GM19324 (cell line): Measurements from ENCODE around the gene SLC2A1.

Source experiments
- ATAC-seq: cut with Tn5 transposase; IDR thresholded peaks from one replicate; pipeline ENCODE4 v1.9.1; 2021; ENCODE audit warnings: mild to moderate bottlenecking, moderate library complexity; ENCODE audit not compliant: unreplicated experiment, low FRiP score

SLC2A1 gene

DNA sequence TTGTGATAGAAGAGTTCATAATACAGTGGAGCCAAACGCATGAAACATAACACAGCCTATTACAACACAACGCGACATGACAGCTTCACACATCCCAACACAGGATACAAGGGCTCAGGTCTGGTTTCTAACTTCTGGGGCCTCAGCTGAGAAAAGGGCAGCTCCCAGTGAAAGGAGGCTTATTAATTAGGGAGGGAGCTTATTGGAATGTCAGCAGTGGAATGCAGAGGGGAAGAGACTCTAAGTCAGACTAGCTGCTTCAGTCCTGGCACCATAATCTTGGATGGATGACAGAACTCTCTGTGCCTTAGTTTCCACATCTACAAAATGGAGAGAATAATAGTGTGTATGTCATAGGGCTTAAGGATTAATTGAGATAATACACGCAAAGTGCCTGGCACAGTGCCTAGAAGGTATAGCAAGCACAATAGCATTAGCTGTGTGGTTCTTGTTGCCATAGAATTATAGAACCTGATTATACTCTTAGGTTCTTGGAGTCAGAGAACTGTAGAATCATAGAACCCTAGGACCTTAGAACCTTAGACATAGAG lies 22.7 kb upstream of the SLC2A1 start:
- ATAC-seq: no peak

DNA sequence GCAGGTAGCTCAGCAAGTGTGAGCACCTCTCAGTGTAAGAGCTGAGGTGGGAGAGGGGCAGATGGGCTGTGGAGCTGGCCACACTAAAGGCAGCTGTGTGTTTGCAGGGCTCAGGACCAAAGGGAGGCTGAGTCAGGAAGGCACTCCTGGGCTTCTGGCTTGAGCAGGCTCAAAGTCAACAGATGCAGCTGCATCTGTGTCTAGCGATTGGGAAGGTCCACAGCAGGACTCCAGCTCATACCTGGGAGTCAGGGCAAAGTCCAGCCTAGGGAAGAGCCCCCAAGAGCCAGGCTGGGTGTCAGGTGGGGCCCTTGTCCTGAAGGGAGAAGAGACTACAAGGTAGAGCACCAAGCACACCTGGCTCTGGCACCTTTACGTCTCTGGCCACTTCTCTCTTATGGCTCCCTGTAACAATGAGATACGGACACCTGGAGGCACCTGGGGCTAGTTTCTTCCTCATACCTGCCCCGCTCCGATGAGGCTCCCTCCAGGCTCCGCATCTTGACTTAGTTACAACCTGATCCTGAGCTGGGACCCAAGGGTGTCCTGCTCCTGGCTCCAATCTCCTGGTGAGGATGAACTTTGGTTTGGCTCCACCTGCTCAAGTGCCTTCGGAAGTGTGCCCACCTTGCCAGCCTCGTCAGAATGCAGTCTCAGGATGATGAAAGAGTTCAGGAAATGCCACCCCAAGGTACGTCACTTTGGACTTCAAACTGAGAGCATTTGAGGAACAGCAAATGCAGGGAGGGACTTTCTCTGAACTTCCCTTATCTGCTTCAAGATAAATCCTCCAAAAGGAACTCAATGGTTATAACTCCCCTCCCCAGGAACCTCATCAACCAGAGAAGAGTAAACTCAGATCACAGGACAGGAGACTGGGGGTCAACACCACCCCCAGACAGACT lies 21.5 kb upstream of the SLC2A1 start:
- ATAC-seq: no peak

DNA sequence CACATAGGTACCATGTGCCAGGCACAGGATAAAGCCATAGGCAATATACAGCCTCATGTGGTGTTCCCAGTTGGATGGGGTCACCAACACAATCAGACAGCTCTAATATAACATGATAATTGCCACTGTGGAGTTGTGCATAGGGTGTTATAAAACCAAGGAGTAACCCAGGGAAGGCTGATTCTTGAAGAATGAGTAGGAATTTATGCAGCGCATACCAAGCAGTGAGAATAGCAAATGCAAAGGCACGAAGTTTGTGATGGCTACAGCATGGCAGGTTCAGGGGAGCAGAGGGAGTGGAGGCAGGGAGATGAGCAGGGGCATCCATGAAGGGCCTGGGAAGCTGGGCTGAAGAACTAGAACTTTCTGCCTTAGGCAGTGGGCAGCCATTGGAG lies 20.4 kb upstream of the SLC2A1 start:
- no peak for ATAC-seq

DNA sequence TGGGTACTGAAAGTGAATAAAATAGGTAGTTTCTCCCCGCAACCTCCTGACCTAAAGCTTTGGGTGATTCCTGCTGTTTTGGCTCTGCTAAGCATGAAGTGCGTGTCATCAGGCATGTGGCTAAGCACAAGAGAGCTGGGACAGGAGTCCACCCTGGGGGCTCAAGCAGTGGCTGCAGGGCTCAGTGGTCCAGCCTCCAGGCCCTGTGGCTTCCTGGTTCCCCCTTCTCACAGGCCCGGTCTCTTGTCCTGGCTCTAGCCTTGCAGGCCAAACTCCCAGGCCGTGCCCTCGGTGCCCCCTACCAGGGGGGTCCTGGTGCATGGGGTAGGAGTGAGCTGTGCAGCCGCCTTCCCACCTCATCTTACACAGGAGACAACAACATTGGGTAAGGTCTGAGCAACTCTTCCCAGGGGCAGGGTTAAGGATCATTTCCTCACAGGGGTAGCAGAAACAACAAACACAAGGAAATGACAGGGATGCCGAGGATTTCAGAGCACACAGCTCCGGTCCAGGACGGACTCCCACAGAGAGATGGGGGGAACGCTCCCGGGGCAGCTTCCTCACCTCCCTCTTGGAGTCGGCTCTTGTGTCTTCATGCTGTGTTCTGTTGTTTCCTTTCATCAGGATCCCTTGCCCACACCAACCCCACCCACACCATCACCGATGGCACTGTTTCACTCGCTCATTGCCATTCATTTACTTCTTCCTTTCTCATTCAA lies 19.8 kb upstream of the SLC2A1 start:
- no peak for ATAC-seq

DNA sequence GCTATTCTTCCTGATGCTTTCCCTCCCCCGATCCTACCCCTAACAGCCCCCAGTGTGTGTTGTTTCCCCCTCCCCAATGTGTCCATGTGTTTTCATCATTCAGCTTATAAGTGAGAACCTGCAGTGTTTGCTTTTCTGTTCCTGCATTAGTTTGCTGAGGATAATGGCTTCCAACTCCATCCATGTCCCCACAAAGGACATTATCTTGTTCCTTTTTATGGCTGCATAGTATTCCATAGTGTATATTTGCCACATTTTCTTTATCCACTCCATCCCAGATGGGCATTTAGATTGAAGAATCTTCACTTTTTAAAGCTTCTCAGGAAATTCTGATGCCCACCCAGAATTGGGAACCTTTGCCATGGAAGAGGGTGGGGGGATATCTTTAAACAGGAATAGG lies 19.0 kb upstream of the SLC2A1 start:
- ATAC-seq: no peak

DNA sequence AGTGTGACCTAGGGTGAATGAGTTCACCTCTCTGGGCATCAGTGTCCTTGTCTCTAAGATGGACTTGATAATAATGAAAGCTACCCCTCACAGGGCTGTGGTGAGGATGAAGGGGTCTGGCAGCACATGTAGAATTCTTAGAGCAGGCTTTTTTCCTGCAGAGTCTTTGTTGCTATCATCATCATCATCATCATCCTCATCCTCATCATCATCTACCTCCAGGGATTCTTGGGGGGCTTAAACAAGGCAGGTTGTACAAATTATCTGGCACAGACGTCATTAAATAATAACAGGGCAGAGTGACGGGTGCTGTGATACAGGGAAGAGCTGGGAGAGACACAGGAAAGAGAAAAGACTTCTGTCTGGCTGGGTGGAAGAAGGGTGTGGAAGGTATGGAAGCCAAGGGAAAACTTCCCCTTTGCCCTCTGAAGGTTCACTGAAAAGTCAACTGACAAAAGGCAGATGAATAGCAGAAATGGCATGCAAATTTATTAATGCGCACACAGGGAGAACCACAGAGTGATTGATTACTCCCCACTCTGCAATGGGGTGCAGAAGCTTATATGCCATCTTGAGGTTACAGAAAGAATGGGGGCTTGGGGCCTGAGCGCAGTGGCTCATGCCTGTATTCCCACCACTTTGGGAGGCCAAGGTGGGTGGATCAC lies 17.0 kb upstream of the SLC2A1 start:
- ATAC-seq: no peak

DNA sequence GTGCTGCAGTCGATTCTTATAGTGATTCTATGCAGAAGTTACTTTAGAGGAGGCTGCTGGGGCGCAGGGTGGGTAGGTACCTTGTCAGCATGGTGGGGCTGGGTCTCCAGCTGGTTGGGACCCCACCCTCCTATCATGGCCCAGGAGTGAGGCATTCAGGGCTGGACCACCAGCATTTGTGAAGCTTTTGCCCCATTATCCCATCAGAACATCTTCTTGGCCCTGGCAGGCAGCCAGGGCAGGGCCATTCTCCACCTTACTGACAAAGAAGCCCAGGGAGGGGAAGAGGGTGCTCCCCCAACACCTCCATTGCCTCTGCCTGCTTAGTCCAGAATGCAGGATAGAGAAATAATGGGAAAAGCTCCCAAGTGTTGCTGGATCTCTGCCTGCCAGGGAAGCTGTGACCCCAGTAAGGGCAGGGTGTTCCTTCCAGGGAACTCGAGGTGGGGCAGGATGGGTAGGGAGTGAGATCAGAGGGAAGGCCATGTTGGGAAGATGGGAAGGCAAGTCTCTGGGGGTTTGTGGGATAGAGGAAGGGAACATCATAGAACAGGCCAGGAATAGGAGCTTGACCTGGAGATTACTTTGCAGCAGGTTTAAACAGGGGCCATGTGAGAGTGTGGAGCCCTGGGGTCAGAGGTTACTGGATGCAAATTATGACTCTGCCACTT lies 16.2 kb upstream of the SLC2A1 start:
- ATAC-seq: no peak

DNA sequence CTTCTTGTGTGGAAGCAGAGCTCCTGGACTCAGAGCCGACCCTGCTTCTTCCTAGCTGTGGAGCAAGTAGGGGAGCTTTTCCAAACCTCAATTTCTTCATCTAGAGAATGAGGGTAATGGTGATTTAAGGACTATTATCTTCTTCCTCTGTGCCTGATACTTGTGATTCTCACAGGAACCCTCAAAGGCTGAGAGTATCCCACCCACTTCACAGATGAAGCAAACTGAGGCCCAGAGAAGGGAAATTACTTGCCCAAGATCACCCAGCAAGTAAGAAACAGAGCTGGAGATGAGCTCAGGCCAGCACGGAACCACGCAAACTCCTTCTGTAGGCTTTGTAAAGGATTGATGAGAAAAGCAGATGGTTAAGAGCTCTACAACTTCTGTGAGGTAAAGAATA lies 15.1 kb upstream of the SLC2A1 start:
- ATAC-seq: no peak

DNA sequence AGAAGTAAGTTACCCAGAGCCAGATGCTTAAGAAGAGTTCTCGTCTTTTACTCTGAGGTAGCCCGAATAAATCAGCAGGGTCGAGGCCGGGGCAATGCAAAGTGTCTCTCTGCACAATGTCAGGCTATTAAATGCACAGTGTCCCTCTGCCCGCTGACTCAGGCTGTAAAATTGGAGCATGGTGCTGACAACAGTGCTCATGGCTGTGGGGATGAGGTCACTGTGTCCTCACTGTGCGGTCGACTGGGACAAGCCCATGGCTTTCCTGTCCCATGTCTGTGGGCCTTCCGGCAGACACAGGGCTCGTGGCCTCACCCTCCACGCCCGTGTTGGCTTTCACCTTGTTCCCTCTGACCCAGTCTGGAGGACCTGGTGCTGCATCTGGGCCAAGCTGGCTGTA lies 14.6 kb upstream of the SLC2A1 start:
- ATAC-seq: no peak

DNA sequence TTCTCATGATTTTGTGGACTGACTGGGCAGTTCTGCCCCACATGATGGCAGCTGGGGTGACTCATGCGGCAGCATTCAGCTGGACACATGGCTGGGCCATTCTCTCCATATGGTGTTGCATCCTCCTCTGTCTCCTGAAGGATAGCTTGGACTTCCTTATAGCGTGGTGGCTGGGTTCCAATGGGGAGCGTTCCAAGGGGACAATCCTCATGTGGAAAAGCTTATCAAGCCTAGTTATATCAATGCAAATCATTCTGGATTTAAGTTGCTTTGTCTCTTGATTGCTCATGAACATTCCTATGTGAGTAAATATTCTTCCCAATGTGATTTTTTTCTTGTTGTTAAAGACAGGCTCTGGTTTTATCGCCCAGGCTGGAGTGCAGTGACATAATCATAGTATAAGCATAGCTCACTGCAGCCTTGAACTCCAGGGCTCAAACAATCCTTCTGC lies 13.2 kb upstream of the SLC2A1 start:
- no peak for ATAC-seq

DNA sequence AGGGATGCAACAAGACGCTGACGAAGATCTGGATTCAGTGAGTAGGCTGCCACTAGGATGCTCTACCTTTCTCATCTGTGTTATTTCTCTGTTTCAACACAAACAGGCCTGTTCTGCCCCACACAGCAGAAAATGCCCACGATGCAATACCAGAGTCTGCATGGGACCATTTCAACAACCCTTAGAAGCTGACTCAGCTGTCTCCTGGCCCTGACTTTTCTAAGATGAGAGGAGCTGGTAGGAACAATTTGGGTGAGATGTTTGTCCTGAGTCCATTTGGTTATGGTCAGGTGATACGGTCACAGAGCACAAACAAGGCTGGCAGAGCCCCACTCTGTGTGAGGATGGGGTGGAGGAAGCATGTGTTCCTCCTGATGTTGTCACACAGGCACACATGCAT lies 11.5 kb upstream of the SLC2A1 start:
- no peak for ATAC-seq

DNA sequence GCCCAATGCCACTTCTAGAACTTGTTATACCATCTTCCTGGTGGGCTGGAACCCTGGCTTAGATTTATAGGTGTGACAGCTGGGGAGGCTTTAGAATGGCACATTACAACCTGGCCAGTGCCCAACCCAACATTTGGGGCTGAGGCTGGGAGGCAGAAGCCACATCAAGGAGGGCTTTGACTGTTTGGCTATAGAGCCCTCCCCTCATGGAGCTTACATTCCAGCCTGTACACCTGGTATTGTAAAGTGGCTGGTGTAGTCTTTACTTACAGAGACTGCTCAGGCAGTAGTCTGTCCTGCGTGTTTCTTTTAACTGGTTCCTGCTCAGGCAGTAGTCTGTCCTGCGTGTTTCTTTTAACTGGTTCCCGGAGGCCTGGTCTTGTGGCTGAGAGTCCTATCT lies 10.0 kb upstream of the SLC2A1 start:
- no peak for ATAC-seq

DNA sequence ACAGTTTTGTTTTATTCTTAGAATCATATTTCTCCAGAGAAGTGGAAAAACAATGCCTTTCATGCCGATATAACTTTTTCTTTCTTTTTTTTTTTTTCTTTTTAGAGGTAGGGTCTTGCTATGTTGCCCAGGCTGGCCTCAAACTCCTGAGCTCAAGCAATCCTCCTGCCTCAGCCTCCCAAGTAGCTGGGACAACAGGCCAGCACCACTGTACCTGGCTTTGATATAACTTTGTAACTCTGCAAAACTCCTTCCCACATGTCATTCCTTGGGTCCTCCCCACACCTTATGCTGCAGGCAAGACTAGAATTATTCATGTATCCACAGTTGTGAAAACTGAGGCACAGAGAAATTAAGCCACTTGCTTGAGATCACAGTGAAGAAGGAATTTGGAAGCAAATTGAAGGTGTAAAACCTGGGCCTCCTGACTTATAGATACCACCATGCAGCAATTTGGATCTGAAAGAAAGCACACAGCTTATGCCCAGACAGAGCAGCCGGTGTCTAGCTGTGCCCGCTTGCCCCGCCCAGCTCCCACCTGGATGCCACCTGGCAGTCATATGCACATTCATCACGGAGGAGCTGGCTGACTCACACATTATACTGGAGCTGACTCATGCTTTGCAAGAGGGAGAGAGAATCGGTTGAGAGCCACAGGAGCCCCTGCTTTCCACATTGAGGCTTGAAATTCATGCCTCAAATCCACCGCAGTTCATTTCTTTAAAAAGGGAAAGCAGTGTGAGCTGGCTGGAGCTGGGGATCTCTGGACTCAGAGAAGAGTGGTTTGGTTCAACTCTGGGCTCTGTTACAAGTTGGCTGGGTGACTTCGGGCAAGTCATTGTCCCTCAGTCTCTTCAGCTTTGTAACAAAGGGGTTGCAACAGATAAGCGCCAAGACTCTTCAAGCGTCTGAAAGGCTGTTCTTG lies 8.3 kb upstream of the SLC2A1 start:
- no peak for ATAC-seq

DNA sequence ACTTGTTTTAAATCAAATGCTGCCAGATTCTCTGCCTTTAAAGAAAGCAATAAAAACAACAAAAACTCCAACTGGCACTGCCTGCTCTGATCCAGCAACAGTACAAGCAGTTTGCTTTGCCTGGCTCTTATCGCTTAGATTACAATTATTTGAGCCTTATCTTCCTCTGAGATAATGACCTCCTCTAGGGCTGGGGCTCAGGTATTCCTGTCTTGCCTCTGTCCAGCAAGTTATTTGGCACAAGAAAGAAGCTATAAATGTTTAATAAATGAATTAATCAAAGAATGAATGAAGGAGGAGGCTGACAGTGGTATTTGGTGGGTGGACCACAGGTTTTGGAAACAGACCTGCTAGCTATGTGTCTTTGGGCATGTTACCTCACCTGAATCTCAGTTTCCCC lies 6.7 kb upstream of the SLC2A1 start:
- ATAC-seq: no peak

DNA sequence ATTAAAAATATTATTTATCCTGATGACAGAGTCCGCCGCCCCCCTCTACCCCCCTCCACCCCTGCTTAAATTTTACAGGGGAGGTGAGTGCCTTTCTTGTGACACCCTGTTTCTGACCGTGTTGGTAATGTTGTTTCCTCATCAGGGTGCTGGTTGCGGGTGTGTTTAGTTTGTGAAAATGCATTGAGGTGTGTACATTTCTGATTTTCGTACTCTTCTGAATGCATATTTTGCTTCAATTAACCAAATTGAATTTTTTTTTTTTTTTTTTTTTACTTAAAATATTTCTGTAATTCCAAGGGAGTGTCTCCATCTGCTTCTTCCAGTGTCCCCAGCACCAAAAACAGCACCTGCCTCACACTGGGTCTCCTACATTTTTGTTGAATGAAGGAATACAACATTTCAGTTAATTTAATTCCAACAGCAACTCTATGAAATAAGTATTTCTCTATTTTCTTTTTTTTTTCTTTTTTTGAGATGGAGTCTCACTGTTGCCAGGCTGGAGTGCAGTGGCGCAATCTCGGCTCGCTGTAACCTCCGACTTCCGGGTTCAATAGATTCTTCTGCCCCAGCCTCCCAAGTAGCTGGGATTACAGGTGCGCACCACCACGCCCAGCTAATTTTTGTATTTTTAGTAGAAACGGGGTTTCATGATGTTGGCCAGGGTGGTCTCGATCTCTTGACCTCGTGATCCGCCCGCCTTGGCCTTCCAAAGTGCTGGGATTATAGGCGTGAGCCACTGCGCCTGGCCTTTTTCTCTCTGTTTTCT lies 5.6 kb upstream of the SLC2A1 start:
- ATAC-seq: no peak

DNA sequence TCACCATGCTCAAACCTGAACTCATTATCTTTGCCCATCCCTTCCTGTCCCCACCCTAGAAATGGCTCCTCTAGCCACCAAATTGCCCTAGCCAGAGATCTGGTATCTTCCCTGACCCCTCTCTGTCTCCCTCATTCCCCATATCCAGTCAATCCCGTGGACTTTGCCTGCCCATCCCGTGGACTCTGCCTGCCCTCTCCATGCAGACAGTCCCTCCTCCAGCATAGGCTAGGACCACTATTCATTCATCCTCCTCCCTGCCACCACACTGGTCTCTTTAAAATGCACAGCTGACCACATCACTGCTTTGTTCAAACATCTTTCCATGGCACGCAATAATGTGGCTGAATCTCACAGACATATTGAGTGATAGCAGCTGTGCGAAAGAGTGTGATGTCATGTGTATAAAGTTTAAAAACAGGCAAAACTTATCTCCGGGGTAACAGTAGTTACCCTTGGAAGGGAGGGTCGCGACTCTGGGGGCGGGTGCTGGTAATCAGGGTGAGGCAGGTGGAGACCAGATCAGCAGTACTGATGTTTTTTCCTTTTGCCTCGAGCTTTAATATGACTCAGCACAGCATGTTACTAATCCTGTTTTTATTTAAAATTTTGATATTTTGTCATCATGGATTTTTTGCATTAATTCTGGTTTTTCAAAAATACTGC lies 4.8 kb upstream of the SLC2A1 start:
- ATAC-seq: no peak

DNA sequence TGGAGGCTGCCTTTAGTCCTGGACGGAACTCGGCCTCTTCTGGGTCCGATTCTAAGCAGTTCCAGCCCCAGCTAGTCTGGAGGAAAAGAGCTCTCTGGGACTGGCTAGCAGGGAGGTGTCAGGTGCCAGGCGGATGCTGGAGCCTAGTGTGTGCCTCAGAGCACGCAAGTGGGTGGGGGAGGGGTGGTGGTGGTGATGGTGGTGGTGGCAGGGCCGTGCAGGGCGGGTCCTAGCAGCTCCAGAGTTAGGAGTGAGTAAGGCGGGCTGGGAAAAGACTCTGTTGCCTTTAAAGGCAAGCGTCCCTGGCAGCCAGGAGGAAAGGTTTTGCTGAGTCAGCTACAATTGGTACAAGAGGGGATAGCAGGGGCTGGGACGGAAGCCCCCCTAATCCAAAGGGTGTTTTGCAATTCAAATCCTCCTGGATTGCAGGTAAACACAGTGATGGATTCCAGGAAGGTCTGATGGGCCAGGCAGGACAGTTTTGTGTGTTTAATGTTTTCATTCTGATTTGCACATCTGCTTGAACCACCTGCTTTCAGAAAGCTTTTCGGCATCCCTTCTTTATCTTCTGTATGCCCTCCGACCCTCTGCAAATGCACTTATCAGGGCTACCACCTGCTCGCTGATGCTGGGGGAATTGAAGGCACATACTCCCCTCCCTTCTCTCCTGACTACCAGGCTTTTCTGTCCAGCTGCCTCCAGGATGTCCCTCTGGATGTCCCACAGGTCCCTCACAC lies 4.1 kb upstream of the SLC2A1 start:
- ATAC-seq: no peak
